HEK293 (cell line): ENCODE results near the gene FHIT.

Source experiments
- MYNN ChIP-seq: fragments of 450-650 bp; formaldehyde crosslinking; IDR thresholded peaks from 2 replicates; pipeline ENCODE4 v1.5.1; 2016; ENCODE audit warnings: missing biosample characterization, missing genetic modification characterization, borderline replicate concordance
- PRDM1 ChIP-seq: fragments of 450-650 bp; formaldehyde crosslinking; IDR thresholded peaks from 2 replicates; pipeline ENCODE4; 2016; ENCODE audit warnings: missing biosample characterization, missing genetic modification characterization
- TCF7L2 ChIP-seq: IDR thresholded peaks from 2 replicates; pipeline ENCODE4 v1.6.1; 2011; ENCODE audit warnings: low read depth, mild to moderate bottlenecking, inconsistent platforms, low read length, moderate library complexity, borderline replicate concordance
- ZBTB26 ChIP-seq: fragments of 450-650 bp; formaldehyde crosslinking; optimal IDR thresholded peaks from 2 replicates; pipeline ENCODE3; 2016; ENCODE audit warnings: missing biosample characterization, mild to moderate bottlenecking, missing genetic modification characterization
- ZNF146 ChIP-seq: fragments of 450-650 bp; formaldehyde crosslinking; IDR thresholded peaks from 2 replicates; pipeline ENCODE4 v1.5.1; 2016; ENCODE audit warnings: missing biosample characterization, missing genetic modification characterization
- ZNF423 ChIP-seq: fragments of 450-650 bp; formaldehyde crosslinking; IDR thresholded peaks from 2 replicates; pipeline ENCODE4 v1.5.1; 2016; ENCODE audit warnings: missing biosample characterization, missing genetic modification characterization
- ZNF558 ChIP-seq: fragments of 450-650 bp; formaldehyde crosslinking; IDR thresholded peaks from 2 replicates; pipeline ENCODE4 v1.5.1; 2016; ENCODE audit warnings: missing biosample characterization, missing genetic modification characterization
- ZNF639 ChIP-seq: fragments of 450-650 bp; formaldehyde crosslinking; IDR thresholded peaks from 2 replicates; pipeline ENCODE4 v1.5.1; 2016; ENCODE audit warnings: missing biosample characterization, missing genetic modification characterization
- ZNF76 ChIP-seq: fragments of 450-650 bp; formaldehyde crosslinking; IDR thresholded peaks from 2 replicates; pipeline ENCODE4; 2016; ENCODE audit warnings: low read depth, missing biosample characterization, missing genetic modification characterization, borderline replicate concordance
- ZNF843 ChIP-seq: fragments of 450-650 bp; formaldehyde crosslinking; IDR thresholded peaks from 2 replicates; pipeline ENCODE4 v1.5.1; 2016; ENCODE audit warnings: missing biosample characterization, missing genetic modification characterization
- TF ChIP-seq, protein P1 (sequence below): fragments of 450-650 bp; formaldehyde crosslinking; IDR thresholded peaks from 2 replicates; pipeline ENCODE4 v1.5.1; 2016; ENCODE audit warnings: missing biosample characterization, missing genetic modification characterization

- TF ChIP-seq, protein P1, sequence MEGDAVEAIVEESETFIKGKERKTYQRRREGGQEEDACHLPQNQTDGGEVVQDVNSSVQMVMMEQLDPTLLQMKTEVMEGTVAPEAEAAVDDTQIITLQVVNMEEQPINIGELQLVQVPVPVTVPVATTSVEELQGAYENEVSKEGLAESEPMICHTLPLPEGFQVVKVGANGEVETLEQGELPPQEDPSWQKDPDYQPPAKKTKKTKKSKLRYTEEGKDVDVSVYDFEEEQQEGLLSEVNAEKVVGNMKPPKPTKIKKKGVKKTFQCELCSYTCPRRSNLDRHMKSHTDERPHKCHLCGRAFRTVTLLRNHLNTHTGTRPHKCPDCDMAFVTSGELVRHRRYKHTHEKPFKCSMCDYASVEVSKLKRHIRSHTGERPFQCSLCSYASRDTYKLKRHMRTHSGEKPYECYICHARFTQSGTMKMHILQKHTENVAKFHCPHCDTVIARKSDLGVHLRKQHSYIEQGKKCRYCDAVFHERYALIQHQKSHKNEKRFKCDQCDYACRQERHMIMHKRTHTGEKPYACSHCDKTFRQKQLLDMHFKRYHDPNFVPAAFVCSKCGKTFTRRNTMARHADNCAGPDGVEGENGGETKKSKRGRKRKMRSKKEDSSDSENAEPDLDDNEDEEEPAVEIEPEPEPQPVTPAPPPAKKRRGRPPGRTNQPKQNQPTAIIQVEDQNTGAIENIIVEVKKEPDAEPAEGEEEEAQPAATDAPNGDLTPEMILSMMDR (tag by site-specific recombination), result no peak
- TF ChIP-seq ZNF76 (tag by site-specific recombination), result no peak
- TF ChIP-seq ZNF558 (tag by site-specific recombination), result no peak
- no peak for TF ChIP-seq ZNF639
- no peak for TF ChIP-seq ZNF423
- TF ChIP-seq PRDM1 (tag by site-specific recombination), result no peak
- TF ChIP-seq TCF7L2, result no peak
- TF ChIP-seq MYNN (tag by site-specific recombination), result no peak
- no peak for TF ChIP-seq ZNF146 (tag by site-specific recombination)
- no peak for TF ChIP-seq ZBTB26 (tag by site-specific recombination)
- no peak for TF ChIP-seq ZNF843 (tag by site-specific recombination)
These were observed 1400.8 kb downstream of the FHIT start for GRCh38 chr3:59850417-59850816.
